ENCODE results near the gene L3MBTL2.

The L3MBTL2 gene

GRCh38 chr22:41206719-41207118, 1.6 kb downstream of the L3MBTL2 start:
- FAIRE-seq, result no peak
- DNase-seq (ENCODE audit: low spot score), result no peak

GRCh38 chr22:41215409-41215808, 10.3 kb downstream of the L3MBTL2 start:
- no peak for DNase-seq (ENCODE audit: low spot score)
- FAIRE-seq, result no peak

GRCh38 chr22:41215926-41216325, 10.8 kb downstream of the L3MBTL2 start:
- DNase-seq (ENCODE audit: low spot score), result no peak
- FAIRE-seq, result no peak

GRCh38 chr22:41216984-41217383, 11.9 kb downstream of the L3MBTL2 start:
- no peak for FAIRE-seq
- DNase-seq (ENCODE audit: low spot score), result no peak

- DNase-seq (ENCODE audit: low spot score), result no peak
- FAIRE-seq, result no peak
These were observed 12.5 kb downstream of the L3MBTL2 start for GRCh38 chr22:41217553-41218157.

GRCh38 chr22:41222846-41223507, 17.9 kb downstream of the L3MBTL2 start:
- FAIRE-seq (no peak), DNase-seq (ENCODE audit: low spot score) (no peak)

- DNase-seq (ENCODE audit: low spot score) (no peak), FAIRE-seq (no peak)
These were observed 18.4 kb downstream of the L3MBTL2 start for GRCh38 chr22:41223535-41223934.

GRCh38 chr22:41226723-41227655, 21.9 kb downstream of the L3MBTL2 start:
- no peak for DNase-seq (ENCODE audit: low spot score)
- no peak for FAIRE-seq

GRCh38 chr22:41229215-41229614, 24.1 kb downstream of the L3MBTL2 start:
- no peak for FAIRE-seq
- no peak for DNase-seq (ENCODE audit: low spot score)

- DNase-seq (ENCODE audit: low spot score) (no peak), FAIRE-seq (no peak)
These were observed 24.8 kb downstream of the L3MBTL2 start for GRCh38 chr22:41229730-41230400.

GRCh38 chr22:41230401-41230785, 25.3 kb downstream of the L3MBTL2 start:
- DNase-seq (ENCODE audit: low spot score) (no peak), FAIRE-seq (no peak)

GRCh38 chr22:41231369-41231768, 26.3 kb downstream of the L3MBTL2 start:
- no peak for FAIRE-seq

GRCh38 chr22:41234815-41235695, 29.9 kb downstream of the L3MBTL2 start:
- FAIRE-seq (no peak), DNase-seq (ENCODE audit: low spot score) (no peak)

More at GRCh38 chr22:41231369-41231768, 26.3 kb downstream of the L3MBTL2 start:
- no peak for DNase-seq (ENCODE audit: low spot score)

- DNase-seq (ENCODE audit: low spot score) (no peak), FAIRE-seq (no peak)
These were observed 32.1 kb downstream of the L3MBTL2 start for GRCh38 chr22:41237036-41237706.

GRCh38 chr22:41237707-41238569, 32.8 kb downstream of the L3MBTL2 start:
- no peak for FAIRE-seq
- no peak for DNase-seq (ENCODE audit: low spot score)

GRCh38 chr22:41238570-41239442, 33.7 kb downstream of the L3MBTL2 start:
- DNase-seq (ENCODE audit: low spot score) (no peak), FAIRE-seq (no peak)

GRCh38 chr22:41239443-41240128, 34.5 kb downstream of the L3MBTL2 start:
- DNase-seq (ENCODE audit: low spot score) (no peak), FAIRE-seq (no peak)
